ENCODE data around the gene NMNAT3.

DNA sequence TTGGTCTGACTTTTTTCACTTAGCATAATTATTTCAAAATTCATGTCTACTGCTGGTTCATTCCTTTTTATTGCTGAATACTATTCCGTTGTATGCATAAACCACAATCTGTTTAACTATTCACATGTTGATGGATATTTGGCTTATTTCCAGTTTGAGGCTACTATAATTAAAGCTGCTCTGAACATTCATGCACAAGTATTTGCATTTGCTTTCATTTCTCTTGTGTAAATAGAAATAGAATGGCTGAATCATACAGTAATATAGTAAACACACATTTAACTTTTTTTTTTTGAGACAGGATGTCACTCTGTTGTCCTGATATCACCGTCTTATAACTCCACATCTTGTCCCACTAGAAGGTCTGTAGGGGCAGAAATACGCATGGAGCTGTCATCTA lies 57.3 kb downstream of the NMNAT3 start:
- TF ChIP-seq POLR2AphosphoS5 (IDR thresholded peaks at IDR 0.05) = no peak
- TF ChIP-seq POLR2A (IDR thresholded peaks at IDR 0.05) = no peak
- TF ChIP-seq, protein P1, sequence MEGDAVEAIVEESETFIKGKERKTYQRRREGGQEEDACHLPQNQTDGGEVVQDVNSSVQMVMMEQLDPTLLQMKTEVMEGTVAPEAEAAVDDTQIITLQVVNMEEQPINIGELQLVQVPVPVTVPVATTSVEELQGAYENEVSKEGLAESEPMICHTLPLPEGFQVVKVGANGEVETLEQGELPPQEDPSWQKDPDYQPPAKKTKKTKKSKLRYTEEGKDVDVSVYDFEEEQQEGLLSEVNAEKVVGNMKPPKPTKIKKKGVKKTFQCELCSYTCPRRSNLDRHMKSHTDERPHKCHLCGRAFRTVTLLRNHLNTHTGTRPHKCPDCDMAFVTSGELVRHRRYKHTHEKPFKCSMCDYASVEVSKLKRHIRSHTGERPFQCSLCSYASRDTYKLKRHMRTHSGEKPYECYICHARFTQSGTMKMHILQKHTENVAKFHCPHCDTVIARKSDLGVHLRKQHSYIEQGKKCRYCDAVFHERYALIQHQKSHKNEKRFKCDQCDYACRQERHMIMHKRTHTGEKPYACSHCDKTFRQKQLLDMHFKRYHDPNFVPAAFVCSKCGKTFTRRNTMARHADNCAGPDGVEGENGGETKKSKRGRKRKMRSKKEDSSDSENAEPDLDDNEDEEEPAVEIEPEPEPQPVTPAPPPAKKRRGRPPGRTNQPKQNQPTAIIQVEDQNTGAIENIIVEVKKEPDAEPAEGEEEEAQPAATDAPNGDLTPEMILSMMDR (IDR thresholded peaks at IDR 0.05) = no peak

All from stomach (tissue), 4 donors.